Measurements from ENCODE around the gene GNGT1. TPM values are rescaled to one million over a fixed set of nuclear protein-coding genes. Genes with fewer than 3 reads are reported as not detected.

Gene GNGT1
- not detected in 2 replicates for total RNA-seq

GRCh38 chr7:93906267-93906666 is at the start of gene GNGT1:
GNGT1 (plus strand) TSS chr7:93906567; CDS start chr7:93906747, 180 bp downstream.

GRCh38 chr7:93890464-93891068 is 15.8 kb upstream of the GNGT1 start, which contains the start of gene TFPI2:
TFPI2 (minus strand) TSS chr7:93890753; CDS start chr7:93890678, 75 bp downstream.

GRCh38 chr7:93921607-93922566 is 15.5 kb downstream of the GNGT1 start, which contains the start of gene GNG11:
GNG11 (plus strand) TSS chr7:93921735; CDS start chr7:93922138, 403 bp downstream.

Other genes with a start within 250 kb of the GNGT1 start
- gene TFPI2, start 15.8 kb upstream of the GNGT1 start, total RNA-seq: 25.2 and 202 TPM in 2 replicates
- gene GNG11, start 15.2 kb downstream of the GNGT1 start, total RNA-seq: 395 and 576 TPM in 2 replicates
- 35.1 and 41.9 TPM in 2 replicates for gene BET1, start 97.8 kb downstream of the GNGT1 start, total RNA-seq

Data from dermis lymphatic vessel endothelial cell (primary cell).